Neural cell (in vitro differentiated cells): ENCODE results near the gene WDR49. TPM values are rescaled to one million over a fixed set of nuclear protein-coding genes. Genes with fewer than 3 reads are reported as not detected.

ENCODE experiments used
- H2AFZ ChIP-seq: fragments of 200-600, 300-800 bp; sonication (generic), shearing (Covaris generic); 2 replicates; pipeline ENCODE4 v1.6.0; 2014; ENCODE audit warnings: low read depth, mild to moderate bottlenecking, antibody characterized with exemption, low read length, moderate library complexity
- H3F3A ChIP-seq: fragments of 200-600 bp; shearing (Covaris generic); 2 replicates; pipeline ENCODE4 v1.6.1; 2016; ENCODE audit warnings: mild to moderate bottlenecking, moderate library complexity, mixed read lengths, antibody characterized with exemption, low read length; ENCODE audit not compliant: insufficient read depth, poor library complexity, severe bottlenecking
- H3K27ac ChIP-seq: fragments of 200-600, 300-800 bp; sonication (generic), shearing (Covaris generic); 2 replicates; pipeline ENCODE4 v1.5.1; 2014; ENCODE audit warnings: mild to moderate bottlenecking, low read length, moderate library complexity
- H3K27me3 ChIP-seq: fragments of 300-800, 200-600 bp; sonication (generic), shearing (Covaris generic); 2 replicates; pipeline ENCODE4 v1.6.0; 2014; ENCODE audit warnings: mild to moderate bottlenecking, low read depth, low read length, moderate library complexity; ENCODE audit not compliant: insufficient read depth
- H3K36me3 ChIP-seq: fragments of 300-800, 200-600 bp; sonication (generic), shearing (Covaris generic); 2 replicates; pipeline ENCODE4 v1.5.1; 2014; ENCODE audit warnings: mild to moderate bottlenecking, antibody characterized with exemption, low read length, moderate library complexity; ENCODE audit not compliant: insufficient read depth
- H3K4me2 ChIP-seq: fragments of 300-800, 200-600 bp; sonication (generic), shearing (Covaris generic); 2 replicates; pipeline ENCODE4 v1.6.0; 2014; ENCODE audit warnings: mild to moderate bottlenecking, low read length
- H3K4me3 ChIP-seq: fragments of 300-800, 200-600 bp; sonication (generic), shearing (Covaris generic); 2 replicates; pipeline ENCODE4 v1.5.1; 2014; ENCODE audit warnings: mild to moderate bottlenecking, low read length, moderate library complexity
- H3K79me2 ChIP-seq: fragments of 200-600 bp; shearing (Covaris generic); replicated peaks from 2 replicates; pipeline ENCODE4 v1.6.0; 2014; ENCODE audit warnings: mild to moderate bottlenecking, low read length, moderate library complexity; ENCODE audit not compliant: insufficient read depth
- H3K9ac ChIP-seq: fragments of 300-800, 200-600 bp; sonication (generic), shearing (Covaris generic); 2 replicates; pipeline ENCODE4 v1.6.1; 2016; ENCODE audit warnings: mild to moderate bottlenecking, low read length, mixed read lengths
- H3K9me2 ChIP-seq: fragments of 200-600 bp; shearing (Covaris generic); 2 replicates; pipeline ENCODE4 v1.6.1; 2016; ENCODE audit warnings: mild to moderate bottlenecking, low read length, mixed read lengths; ENCODE audit not compliant: insufficient read depth
- H3K9me3 ChIP-seq: fragments of 200-600, 300-800 bp; sonication (generic), shearing (Covaris generic); 2 replicates; pipeline ENCODE4 v1.6.1; 2016; ENCODE audit warnings: mild to moderate bottlenecking, mixed run types, low read length, moderate library complexity, mixed read lengths
- H4K20me1 ChIP-seq: fragments of 200-600 bp; shearing (Covaris generic); 2 replicates; pipeline ENCODE4 v1.6.1; 2016; ENCODE audit warnings: mild to moderate bottlenecking, mixed run types; ENCODE audit not compliant: insufficient read depth
- EP300 ChIP-seq: fragments of 450-650 bp; conservative IDR thresholded peaks from 2 replicates; pipeline ENCODE4 v1.6.1; 2014; ENCODE audit warnings: antibody characterized with exemption, mild to moderate bottlenecking, moderate library complexity; ENCODE audit not compliant: poor library complexity, severe bottlenecking
- EZH2 ChIP-seq: fragments of 200-600, 300-800 bp; shearing (Covaris generic), sonication (generic); IDR thresholded peaks from 2 replicates; pipeline ENCODE4 v1.6.1; 2014; ENCODE audit warnings: antibody characterized with exemption, low read length, borderline replicate concordance, mild to moderate bottlenecking; ENCODE audit not compliant: insufficient read depth, poor library complexity, severe bottlenecking
- MXI1 ChIP-seq: fragments of 450-650 bp; conservative IDR thresholded peaks from 2 replicates; pipeline ENCODE4 v1.6.1; 2014; ENCODE audit warnings: antibody characterized with exemption, mild to moderate bottlenecking; ENCODE audit not compliant: poor library complexity, severe bottlenecking
- POLR2AphosphoS5 ChIP-seq: IDR thresholded peaks from 2 replicates; pipeline ENCODE4 v1.6.1; 2012
- RAD21 ChIP-seq: fragments of 450-650 bp; conservative IDR thresholded peaks from 2 replicates; pipeline ENCODE4 v1.6.1; 2014; ENCODE audit warnings: antibody characterized with exemption, mild to moderate bottlenecking, moderate library complexity
- SMC3 ChIP-seq: fragments of 450-650 bp; conservative IDR thresholded peaks from 2 replicates; pipeline ENCODE4 v1.6.1; 2014; ENCODE audit warnings: antibody characterized with exemption, mild to moderate bottlenecking, moderate library complexity; ENCODE audit not compliant: poor library complexity
- TAF1 ChIP-seq: IDR thresholded peaks from 2 replicates; pipeline ENCODE4 v1.6.1; 2012; ENCODE audit warnings: low read depth
- polyA plus RNA-seq: library from polyadenylated mRNA; depleted of rRNA; stranded (reverse); fragments of >200 nt; gene quantifications from 2 replicates; pipeline ENCODE4 v1.2.3, GENCODE V29; 2014
- TF ChIP-seq, protein P1 (sequence below): fragments of 450-650 bp; IDR thresholded peaks from 2 replicates; pipeline ENCODE4 v1.5.1; 2014; ENCODE audit warnings: antibody characterized with exemption, mild to moderate bottlenecking, moderate library complexity; ENCODE audit not compliant: poor library complexity, severe bottlenecking
- TF ChIP-seq, protein P2 (sequence below): IDR thresholded peaks from 2 replicates; pipeline ENCODE4 v1.6.1; 2012; ENCODE audit warnings: borderline replicate concordance

Gene WDR49
- polyA plus RNA-seq, 1 donor from 2014 or later, result 1.1 TPM

DNA sequence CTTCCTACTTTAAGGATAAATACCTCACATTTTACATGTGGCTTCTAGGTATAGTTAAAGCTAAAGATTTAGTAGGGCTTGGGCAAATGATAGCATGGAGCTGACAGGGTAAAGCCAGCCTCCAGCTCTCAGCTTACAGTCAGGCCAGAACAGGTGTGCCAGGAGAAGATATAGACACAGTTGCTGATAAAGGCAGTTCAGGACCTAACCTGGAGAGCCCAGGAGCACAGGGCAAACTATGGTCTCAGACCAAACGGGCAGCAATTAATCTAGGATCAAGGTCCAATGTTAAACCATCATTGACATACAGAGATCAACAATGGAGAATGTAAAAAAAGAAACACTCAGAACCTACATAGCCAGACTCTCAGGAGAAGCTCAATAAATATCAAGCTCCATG, 4.0 kb downstream of the WDR49 start:
- Histone ChIP-seq H3K4me3 (no peak overlapping the region), H3K4me2 (no peak overlapping the region), H2AFZ (no peak overlapping the region), H3K27ac (no peak overlapping the region), H3F3A (no peaks in the 10 kb centered on the region), H3K9me2 (no peaks in the 10 kb centered on the region), H3K9ac (no peak overlapping the region), H3K79me2 (no peaks in the 10 kb centered on the region), H3K9me3 (no peaks in the 10 kb centered on the region), H3K27me3 (no peaks in the 10 kb centered on the region), H3K36me3 (no peaks in the 10 kb centered on the region), H4K20me1 (no peaks in the 10 kb centered on the region)
- TF ChIP-seq TAF1 (no peak), MXI1 (no peak)

GRCh38 chr3:167644611-167645010, 9.1 kb downstream of the WDR49 start:
- Histone ChIP-seq H3K4me2 (no peak overlapping the region), H3K9me2 (no peaks in the 10 kb centered on the region), H3K79me2 (no peaks in the 10 kb centered on the region), H3K9me3 (no peaks in the 10 kb centered on the region), H3K27me3 (no peaks in the 10 kb centered on the region), H3K4me3 (no peak overlapping the region), H3K27ac (no peak overlapping the region), H3F3A (no peaks in the 10 kb centered on the region), H3K9ac (no peak overlapping the region), H2AFZ (no peak overlapping the region), H4K20me1 (no peaks in the 10 kb centered on the region), H3K36me3 (no peaks in the 10 kb centered on the region)
- TF ChIP-seq, protein P1, sequence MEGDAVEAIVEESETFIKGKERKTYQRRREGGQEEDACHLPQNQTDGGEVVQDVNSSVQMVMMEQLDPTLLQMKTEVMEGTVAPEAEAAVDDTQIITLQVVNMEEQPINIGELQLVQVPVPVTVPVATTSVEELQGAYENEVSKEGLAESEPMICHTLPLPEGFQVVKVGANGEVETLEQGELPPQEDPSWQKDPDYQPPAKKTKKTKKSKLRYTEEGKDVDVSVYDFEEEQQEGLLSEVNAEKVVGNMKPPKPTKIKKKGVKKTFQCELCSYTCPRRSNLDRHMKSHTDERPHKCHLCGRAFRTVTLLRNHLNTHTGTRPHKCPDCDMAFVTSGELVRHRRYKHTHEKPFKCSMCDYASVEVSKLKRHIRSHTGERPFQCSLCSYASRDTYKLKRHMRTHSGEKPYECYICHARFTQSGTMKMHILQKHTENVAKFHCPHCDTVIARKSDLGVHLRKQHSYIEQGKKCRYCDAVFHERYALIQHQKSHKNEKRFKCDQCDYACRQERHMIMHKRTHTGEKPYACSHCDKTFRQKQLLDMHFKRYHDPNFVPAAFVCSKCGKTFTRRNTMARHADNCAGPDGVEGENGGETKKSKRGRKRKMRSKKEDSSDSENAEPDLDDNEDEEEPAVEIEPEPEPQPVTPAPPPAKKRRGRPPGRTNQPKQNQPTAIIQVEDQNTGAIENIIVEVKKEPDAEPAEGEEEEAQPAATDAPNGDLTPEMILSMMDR, result no peak
- TF ChIP-seq TAF1 (no peak), POLR2AphosphoS5 (no peak), MXI1 (no peak), EP300 (no peak), SMC3 (no peak), RAD21 (no peak), EZH2 (no peak)
- TF ChIP-seq, protein P2, sequence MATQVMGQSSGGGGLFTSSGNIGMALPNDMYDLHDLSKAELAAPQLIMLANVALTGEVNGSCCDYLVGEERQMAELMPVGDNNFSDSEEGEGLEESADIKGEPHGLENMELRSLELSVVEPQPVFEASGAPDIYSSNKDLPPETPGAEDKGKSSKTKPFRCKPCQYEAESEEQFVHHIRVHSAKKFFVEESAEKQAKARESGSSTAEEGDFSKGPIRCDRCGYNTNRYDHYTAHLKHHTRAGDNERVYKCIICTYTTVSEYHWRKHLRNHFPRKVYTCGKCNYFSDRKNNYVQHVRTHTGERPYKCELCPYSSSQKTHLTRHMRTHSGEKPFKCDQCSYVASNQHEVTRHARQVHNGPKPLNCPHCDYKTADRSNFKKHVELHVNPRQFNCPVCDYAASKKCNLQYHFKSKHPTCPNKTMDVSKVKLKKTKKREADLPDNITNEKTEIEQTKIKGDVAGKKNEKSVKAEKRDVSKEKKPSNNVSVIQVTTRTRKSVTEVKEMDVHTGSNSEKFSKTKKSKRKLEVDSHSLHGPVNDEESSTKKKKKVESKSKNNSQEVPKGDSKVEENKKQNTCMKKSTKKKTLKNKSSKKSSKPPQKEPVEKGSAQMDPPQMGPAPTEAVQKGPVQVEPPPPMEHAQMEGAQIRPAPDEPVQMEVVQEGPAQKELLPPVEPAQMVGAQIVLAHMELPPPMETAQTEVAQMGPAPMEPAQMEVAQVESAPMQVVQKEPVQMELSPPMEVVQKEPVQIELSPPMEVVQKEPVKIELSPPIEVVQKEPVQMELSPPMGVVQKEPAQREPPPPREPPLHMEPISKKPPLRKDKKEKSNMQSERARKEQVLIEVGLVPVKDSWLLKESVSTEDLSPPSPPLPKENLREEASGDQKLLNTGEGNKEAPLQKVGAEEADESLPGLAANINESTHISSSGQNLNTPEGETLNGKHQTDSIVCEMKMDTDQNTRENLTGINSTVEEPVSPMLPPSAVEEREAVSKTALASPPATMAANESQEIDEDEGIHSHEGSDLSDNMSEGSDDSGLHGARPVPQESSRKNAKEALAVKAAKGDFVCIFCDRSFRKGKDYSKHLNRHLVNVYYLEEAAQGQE, result no peak

- no peaks in the 10 kb centered on the region for H3K9me2 ChIP-seq
- H3K27ac ChIP-seq, result no peak overlapping the region
- no peaks in the 10 kb centered on the region for H4K20me1 ChIP-seq
- H2AFZ ChIP-seq, result no peak overlapping the region
- no peaks in the 10 kb centered on the region for H3K79me2 ChIP-seq
- H3K9me3 ChIP-seq, result no peaks in the 10 kb centered on the region
- TF ChIP-seq, protein P1, result no peak
- TF ChIP-seq SMC3 (no peak), RAD21 (no peak), MXI1 (no peak), TAF1 (no peak), EZH2 (no peak), EP300 (no peak), POLR2AphosphoS5 (no peak)
- TF ChIP-seq, protein P2, result no peak
- no peak overlapping the region for H3K9ac ChIP-seq
- no peaks in the 10 kb centered on the region for H3K27me3 ChIP-seq
- no peak overlapping the region for H3K4me2 ChIP-seq
- H3K36me3 ChIP-seq, result no peaks in the 10 kb centered on the region
- no peak overlapping the region for H3K4me3 ChIP-seq
- no peaks in the 10 kb centered on the region for H3F3A ChIP-seq
These were observed 22.3 kb downstream of the WDR49 start for GRCh38 chr3:167631471-167631870.
